SIG-M5 treated with dmso at 0.1 percent for 504 hours (cell line): ENCODE measurements around the gene CLTB.

Experiments
- DNase-seq: peaks from one replicate; lab custom pipeline; 2025; ENCODE audit not compliant: unreplicated experiment; lab: John Stamatoyannopoulos, UW

Gene CLTB

GRCh38 chr5:176355400-176356178 lies 60.8 kb downstream of the CLTB start:
- no peak for DNase-seq

DNA sequence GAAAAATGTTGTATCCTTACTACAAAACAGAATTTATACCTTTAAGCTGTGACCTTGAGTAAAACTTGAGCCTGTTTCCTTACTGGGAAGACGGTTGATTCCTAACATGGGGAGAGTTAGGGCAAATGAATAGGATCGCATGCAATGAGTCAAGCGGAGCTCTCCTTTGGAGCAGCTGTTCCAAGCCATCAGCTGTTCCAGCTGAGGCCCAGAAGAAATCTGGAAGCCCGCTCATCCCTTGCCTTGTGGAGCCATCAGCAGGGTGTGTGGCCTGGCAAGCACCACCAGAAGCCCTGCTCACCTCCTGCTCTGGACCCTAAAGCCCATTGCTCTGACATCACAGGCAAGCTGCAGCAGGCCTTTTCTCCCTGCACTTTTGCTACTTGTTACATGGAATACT lies 62.8 kb downstream of the CLTB start:
- no peak for DNase-seq

DNA sequence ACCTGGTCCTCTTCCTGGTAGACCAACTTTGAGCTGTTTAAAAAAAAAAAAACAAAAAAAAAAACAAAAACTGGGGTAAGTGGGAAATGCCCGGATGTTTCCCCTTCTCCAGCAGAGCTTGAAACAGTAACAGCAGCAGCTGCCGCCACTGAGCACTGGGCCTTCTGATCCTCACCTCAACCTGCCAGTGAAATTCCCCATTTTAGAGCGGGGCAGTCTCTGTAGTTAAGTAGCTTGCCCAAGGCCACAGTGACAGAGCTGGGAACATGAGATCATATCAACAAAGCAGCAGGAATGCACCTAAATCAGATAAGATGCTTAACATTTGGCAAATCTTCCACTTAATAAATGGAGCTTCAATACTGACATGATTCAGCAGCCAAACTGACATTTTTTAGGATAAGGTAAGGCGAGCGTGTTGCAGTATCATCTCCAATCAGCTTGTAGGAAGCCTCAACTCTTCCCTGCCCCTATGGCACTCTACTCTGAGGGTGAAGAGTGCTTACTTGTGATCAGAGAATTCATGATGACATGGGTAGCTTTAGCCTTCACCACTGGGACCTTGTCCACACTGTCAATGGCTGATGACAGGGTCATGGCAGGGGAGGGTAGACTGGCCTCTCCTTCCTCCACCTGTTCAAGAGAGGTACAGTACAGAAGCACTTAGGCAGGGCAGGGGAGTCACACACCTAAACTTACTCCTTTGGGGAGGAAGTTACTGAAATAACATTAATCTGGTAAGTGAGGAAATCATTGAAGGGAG lies 64.0 kb downstream of the CLTB start:
- DNase-seq, result no peak

GRCh38 chr5:176350416-176350815 lies 65.9 kb downstream of the CLTB start:
- no peak for DNase-seq

GRCh38 chr5:176342766-176343458 lies 73.4 kb downstream of the CLTB start:
- DNase-seq, result no peak
